Panc1 (cell line): ENCODE results near the gene DCC.

ENCODE experiments used
- CTCF ChIP-seq: fragments of 450-650 bp; IDR thresholded peaks from 2 replicates; pipeline ENCODE4 v1.5.1; 2017; ENCODE audit warnings: mild to moderate bottlenecking
- POLR2AphosphoS5 ChIP-seq: IDR thresholded peaks from 2 replicates; pipeline ENCODE4 v1.6.1; 2012; ENCODE audit warnings: mild to moderate bottlenecking, low read depth, low read length, moderate library complexity
- REST ChIP-seq, 2 experiments: IDR thresholded peaks; 2 replicates each; pipeline ENCODE4 v1.6.1; 2011 to 2012; ENCODE audit warnings: low read depth in 2 of 2, control low read depth in 1 of 2, low read length in 1 of 2, mild to moderate bottlenecking in 1 of 2, moderate library complexity in 1 of 2; ENCODE audit not compliant: insufficient read depth in 1 of 2

GRCh38 chr18:53553030-53553429 lies 1213.0 kb downstream of the DCC start:
- TF ChIP-seq CTCF, result no peak
- TF ChIP-seq REST (IDR thresholded peaks at IDR 0.05; ENCODE audit: insufficient read depth in 1 of 2, low read depth in 2 of 2, low read length in 1 of 2), result no peak
- no peak for TF ChIP-seq POLR2AphosphoS5
